ENCODE measurements around the gene STRA6.

STRA6 gene

DNA sequence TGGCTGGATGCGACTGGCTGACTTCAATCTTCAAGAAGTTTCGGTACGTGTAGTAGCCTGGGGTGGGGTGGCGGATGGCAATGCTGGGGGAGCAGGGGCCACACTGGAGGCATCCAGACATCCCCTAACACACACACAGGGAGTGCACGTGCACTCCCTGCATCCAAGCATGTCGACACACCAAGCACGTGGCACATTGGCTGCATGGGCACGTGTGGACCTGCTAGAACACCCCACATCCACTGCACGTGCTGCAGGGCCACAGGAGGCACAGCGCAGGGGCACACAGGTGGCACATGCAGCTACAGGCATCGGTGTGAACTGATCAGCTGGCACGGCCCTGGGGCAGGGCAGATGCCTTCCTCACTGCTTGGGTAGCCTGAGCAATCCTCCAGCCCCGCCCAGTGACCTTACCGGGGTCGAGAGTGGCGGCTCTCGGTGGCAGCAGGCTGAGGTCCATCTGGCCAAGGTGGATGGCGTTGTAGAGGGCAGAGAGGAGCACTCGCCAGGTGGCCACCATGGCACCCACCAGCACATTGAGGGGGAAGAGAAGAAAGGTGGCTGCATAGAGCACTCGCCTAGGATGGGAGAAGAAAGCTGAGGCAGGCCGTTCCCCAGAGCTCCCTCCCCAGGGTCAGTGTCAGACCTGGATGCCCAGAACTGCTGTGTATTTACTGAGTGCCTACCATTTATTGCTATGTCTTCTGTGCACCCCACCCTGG lies 21.5 kb downstream of the STRA6 start:
- no peak overlapping the region for H3K4me3 ChIP-seq (ENCODE audit: low read depth, low read length)
- no peak for TF ChIP-seq CTCF (IDR thresholded peaks at IDR 0.05; ENCODE audit: control insufficient read depth, extremely low read depth, insufficient read depth)
- no peak for DNase-seq (ENCODE audit: low read depth)

GRCh38 chr15:74179983-74180880 lies 22.4 kb downstream of the STRA6 start:
- no peak for TF ChIP-seq CTCF (IDR thresholded peaks at IDR 0.05; ENCODE audit: control insufficient read depth, extremely low read depth, insufficient read depth)
- H3K4me3 ChIP-seq (ENCODE audit: low read depth, low read length), result no peak overlapping the region
- no peak for DNase-seq (ENCODE audit: low read depth)

- no peak for DNase-seq (ENCODE audit: low read depth)
- TF ChIP-seq CTCF (IDR thresholded peaks at IDR 0.05; ENCODE audit: control insufficient read depth, extremely low read depth, insufficient read depth), result no peak
- H3K4me3 ChIP-seq (ENCODE audit: low read depth, low read length), result no peak overlapping the region
Measured at GRCh38 chr15:74179101-74179841, 23.3 kb downstream of the STRA6 start.

GRCh38 chr15:74178326-74179100 lies 24.1 kb downstream of the STRA6 start:
- H3K4me3 ChIP-seq (ENCODE audit: low read depth, low read length), result no peak overlapping the region
- TF ChIP-seq CTCF (IDR thresholded peaks at IDR 0.05; ENCODE audit: control insufficient read depth, extremely low read depth, insufficient read depth), result no peak
- no peak for DNase-seq (ENCODE audit: low read depth)

GRCh38 chr15:74176262-74177214 lies 26.0 kb downstream of the STRA6 start:
- H3K4me3 ChIP-seq (ENCODE audit: low read depth, low read length), result no peak overlapping the region
- DNase-seq (ENCODE audit: low read depth), result no peak
- TF ChIP-seq CTCF (IDR thresholded peaks at IDR 0.05; ENCODE audit: control insufficient read depth, extremely low read depth, insufficient read depth), result no peak

Data from LNCaP clone FGC (cell line).